Measurements from ENCODE around the gene RUNDC3A. TPM values are rescaled to one million over a fixed set of nuclear protein-coding genes. Genes with fewer than 3 reads are reported as not detected.
A peak's percentile ranks its signal among the peaks of the same experiment; 100 is the strongest.

The RUNDC3A gene
- total and polyA plus RNA-seq, 2 of the 13 experiments (the other 11 are each of a cell fraction or from before 2014, with no cell fraction given): 0.25 TPM; not detected in 1

DNA sequence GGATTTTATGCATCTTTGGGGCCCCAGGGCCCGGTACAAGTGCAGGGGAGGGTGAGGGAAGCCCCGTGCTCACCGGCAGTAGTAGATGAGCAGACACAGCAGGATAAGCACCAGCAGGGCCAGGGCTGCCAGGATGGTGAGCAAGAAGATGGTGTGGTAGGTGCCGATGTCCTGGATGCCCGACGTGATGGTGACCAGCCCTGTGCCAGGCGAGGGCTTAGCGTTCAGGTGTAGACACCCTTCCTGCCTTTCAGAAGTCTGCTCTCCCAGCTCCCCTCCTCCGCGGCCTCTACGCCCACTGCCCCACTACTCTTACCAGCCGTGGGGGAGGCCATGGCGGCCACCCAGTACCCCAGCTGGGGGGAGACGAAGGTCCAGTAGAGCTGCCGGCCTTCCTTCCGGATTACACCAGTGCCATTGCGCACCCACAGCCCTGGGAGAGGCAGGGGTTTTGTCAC, 47.3 kb downstream of the RUNDC3A start:
- H3K79me2 ChIP-seq (ENCODE audit: insufficient read depth, low read length): no peaks in the 10 kb centered on the region
- H3K4me1 ChIP-seq (ENCODE audit: insufficient read depth, low read length): peaks cover 11% of the 10 kb centered on the region
- FAIRE-seq: no peak
- no peaks in the 10 kb centered on the region for H3K9me3 ChIP-seq (ENCODE audit: low read length)
- 59% methylated on average over 13 of the region's 17 CpGs for WGBS (ENCODE audit: low lambda C conversion rate)
- H3K9ac ChIP-seq (ENCODE audit: insufficient read depth, low read depth, low read length): no peak overlapping the region
- ATAC-seq: no peak; the same call in 1 of the 3 replicates
- peaks cover 9 to 22% of the 10 kb centered on the region in 2 experiments for H3K36me3 ChIP-seq (replicated peaks in 1 of 2; ENCODE audit: control insufficient read depth in 1 of 2, insufficient read depth in 2 of 2, low read length in 2 of 2)
- H3K4me2 ChIP-seq (ENCODE audit: low read depth, low read length): 0 out of 2 replicates have a peak overlapping the region, but pooled peaks have one; percentile 65
- H2AFZ ChIP-seq (ENCODE audit: low read length): no peak overlapping the region
- no peak overlapping the region for H3K4me3 ChIP-seq (replicated peaks in 1 of 3; ENCODE audit: insufficient read depth in 1 of 3, low read depth in 2 of 3, low read length in 3 of 3)
- no peak for DNase-seq (ENCODE audit: low spot score)
- H3K27me3 ChIP-seq (ENCODE audit: control insufficient read depth in 1 of 2, insufficient read depth in 2 of 2, low read length in 2 of 2): peaks cover 8 to 10% of the 10 kb centered on the region in 2 experiments; a peak in 3 of 5 replicates
- POLR2A ChIA-PET: interaction anchor here (4.8 kb wide), 1 partner anchor 11 kb away, joined by 24 read pairs; the partner anchor contains the start of gene GRN
- BruUV-seq (replicated peaks): no TSS peak
- CTCF ChIA-PET (ENCODE audit: low intra/inter-chr PET ratio, low total read pairs): interaction anchor here (1.1 to 2.0 kb wide), 2 partner anchors 8 to 167 kb away, joined by 3 to 9 read pairs; partner anchors contain the start of gene FAM171A2
- no peaks in the 10 kb centered on the region for H4K20me1 ChIP-seq (ENCODE audit: insufficient read depth, low read length)
- in situ Hi-C loops (cut with HindIII; ENCODE audit: extremely low pct_ligation_motif_present, low pct_unique_long_range_greater_than_20kb): no loop called here
- no peak overlapping the region for H3K27ac ChIP-seq (ENCODE audit: extremely low read length, insufficient read depth, low read length)
- intact Hi-C loops (cut with micrococcal nuclease; ENCODE audit: unreplicated experiment): loop anchor here (10.0 kb wide), 1 partner anchor 169 kb away; no protein-coding TSS in a partner anchor
- TF ChIP-seq ZNF768 (CRISPR knock-in tag; IDR thresholded peaks at IDR 0.05) (0 out of 2 replicates have a peak, but pooled peaks have one; percentile 15), TSC22D2 (CRISPR knock-in tag; IDR thresholded peaks at IDR 0.05; ENCODE audit: borderline replicate concordance) (no peak), ZNF282 (IDR thresholded peaks at IDR 0.05; ENCODE audit: partially characterized antibody) (no peak), ZNF552 (CRISPR knock-in tag; IDR thresholded peaks at IDR 0.05; ENCODE audit: borderline replicate concordance) (0 out of 2 replicates have a peak, but pooled peaks have one; percentile 11), ZNF672 (CRISPR knock-in tag; IDR thresholded peaks at IDR 0.05) (no peak), THAP11 (CRISPR knock-in tag; IDR thresholded peaks at IDR 0.05) (no peak), NBN (conservative IDR thresholded peaks at IDR 0.05) (no peak), ZNF543 (CRISPR knock-in tag; IDR thresholded peaks at IDR 0.05) (no peak), NCOA1 (CRISPR knock-in tag; IDR thresholded peaks at IDR 0.05) (no peak), ZFY (CRISPR knock-in tag; IDR thresholded peaks at IDR 0.05) (no peak)
- TF ChIP-seq, protein P1, sequence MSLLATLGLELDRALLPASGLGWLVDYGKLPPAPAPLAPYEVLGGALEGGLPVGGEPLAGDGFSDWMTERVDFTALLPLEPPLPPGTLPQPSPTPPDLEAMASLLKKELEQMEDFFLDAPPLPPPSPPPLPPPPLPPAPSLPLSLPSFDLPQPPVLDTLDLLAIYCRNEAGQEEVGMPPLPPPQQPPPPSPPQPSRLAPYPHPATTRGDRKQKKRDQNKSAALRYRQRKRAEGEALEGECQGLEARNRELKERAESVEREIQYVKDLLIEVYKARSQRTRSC (CRISPR knock-in tag; IDR thresholded peaks at IDR 0.05; ENCODE audit: low read depth): no peak
- TF ChIP-seq, protein P2, sequence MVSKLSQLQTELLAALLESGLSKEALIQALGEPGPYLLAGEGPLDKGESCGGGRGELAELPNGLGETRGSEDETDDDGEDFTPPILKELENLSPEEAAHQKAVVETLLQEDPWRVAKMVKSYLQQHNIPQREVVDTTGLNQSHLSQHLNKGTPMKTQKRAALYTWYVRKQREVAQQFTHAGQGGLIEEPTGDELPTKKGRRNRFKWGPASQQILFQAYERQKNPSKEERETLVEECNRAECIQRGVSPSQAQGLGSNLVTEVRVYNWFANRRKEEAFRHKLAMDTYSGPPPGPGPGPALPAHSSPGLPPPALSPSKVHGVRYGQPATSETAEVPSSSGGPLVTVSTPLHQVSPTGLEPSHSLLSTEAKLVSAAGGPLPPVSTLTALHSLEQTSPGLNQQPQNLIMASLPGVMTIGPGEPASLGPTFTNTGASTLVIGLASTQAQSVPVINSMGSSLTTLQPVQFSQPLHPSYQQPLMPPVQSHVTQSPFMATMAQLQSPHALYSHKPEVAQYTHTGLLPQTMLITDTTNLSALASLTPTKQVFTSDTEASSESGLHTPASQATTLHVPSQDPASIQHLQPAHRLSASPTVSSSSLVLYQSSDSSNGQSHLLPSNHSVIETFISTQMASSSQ (IDR thresholded peaks at IDR 0.05; ENCODE audit: low read depth): no peak
- TF ChIP-seq, protein P2 (CRISPR knock-in tag; IDR thresholded peaks at IDR 0.05; ENCODE audit: borderline replicate concordance): no peak
- TF ChIP-seq, protein P3, sequence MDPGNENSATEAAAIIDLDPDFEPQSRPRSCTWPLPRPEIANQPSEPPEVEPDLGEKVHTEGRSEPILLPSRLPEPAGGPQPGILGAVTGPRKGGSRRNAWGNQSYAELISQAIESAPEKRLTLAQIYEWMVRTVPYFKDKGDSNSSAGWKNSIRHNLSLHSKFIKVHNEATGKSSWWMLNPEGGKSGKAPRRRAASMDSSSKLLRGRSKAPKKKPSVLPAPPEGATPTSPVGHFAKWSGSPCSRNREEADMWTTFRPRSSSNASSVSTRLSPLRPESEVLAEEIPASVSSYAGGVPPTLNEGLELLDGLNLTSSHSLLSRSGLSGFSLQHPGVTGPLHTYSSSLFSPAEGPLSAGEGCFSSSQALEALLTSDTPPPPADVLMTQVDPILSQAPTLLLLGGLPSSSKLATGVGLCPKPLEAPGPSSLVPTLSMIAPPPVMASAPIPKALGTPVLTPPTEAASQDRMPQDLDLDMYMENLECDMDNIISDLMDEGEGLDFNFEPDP (CRISPR knock-in tag; conservative IDR thresholded peaks at IDR 0.05): no peak
